DOHH2 (cell line): Measurements from ENCODE around the gene ZRSR2.

Experiments used
- EZH2phosphoT487 ChIP-seq: fragments of 200-600 bp; sonication (generic); IDR thresholded peaks from 2 replicates; pipeline ENCODE4 v1.6.1; 2017; ENCODE audit warnings: borderline replicate concordance, mild to moderate bottlenecking, antibody characterized with exemption, low read length, moderate library complexity, mixed read lengths
- TF ChIP-seq, protein P1 (sequence below): fragments of 200-600 bp; sonication (generic); IDR thresholded peaks from one replicate; pipeline ENCODE4 v1.5.1; 2014; ENCODE audit warnings: antibody characterized with exemption, mild to moderate bottlenecking, low read depth, low read length; ENCODE audit not compliant: poor library complexity, severe bottlenecking

- TF ChIP-seq, protein P1, sequence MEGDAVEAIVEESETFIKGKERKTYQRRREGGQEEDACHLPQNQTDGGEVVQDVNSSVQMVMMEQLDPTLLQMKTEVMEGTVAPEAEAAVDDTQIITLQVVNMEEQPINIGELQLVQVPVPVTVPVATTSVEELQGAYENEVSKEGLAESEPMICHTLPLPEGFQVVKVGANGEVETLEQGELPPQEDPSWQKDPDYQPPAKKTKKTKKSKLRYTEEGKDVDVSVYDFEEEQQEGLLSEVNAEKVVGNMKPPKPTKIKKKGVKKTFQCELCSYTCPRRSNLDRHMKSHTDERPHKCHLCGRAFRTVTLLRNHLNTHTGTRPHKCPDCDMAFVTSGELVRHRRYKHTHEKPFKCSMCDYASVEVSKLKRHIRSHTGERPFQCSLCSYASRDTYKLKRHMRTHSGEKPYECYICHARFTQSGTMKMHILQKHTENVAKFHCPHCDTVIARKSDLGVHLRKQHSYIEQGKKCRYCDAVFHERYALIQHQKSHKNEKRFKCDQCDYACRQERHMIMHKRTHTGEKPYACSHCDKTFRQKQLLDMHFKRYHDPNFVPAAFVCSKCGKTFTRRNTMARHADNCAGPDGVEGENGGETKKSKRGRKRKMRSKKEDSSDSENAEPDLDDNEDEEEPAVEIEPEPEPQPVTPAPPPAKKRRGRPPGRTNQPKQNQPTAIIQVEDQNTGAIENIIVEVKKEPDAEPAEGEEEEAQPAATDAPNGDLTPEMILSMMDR: no peak
- no peak for TF ChIP-seq EZH2phosphoT487
Observed at GRCh38 chrX:15816886-15817285, 26.6 kb downstream of the ZRSR2 start.
